ENCODE data around the gene WDR48.

The WDR48 gene

GRCh38 chr3:39080026-39080425 is 28.2 kb downstream of the WDR48 start:
- H3K9me3 ChIP-seq (ENCODE audit: insufficient read depth, low read length, severe bottlenecking): no peaks in the 10 kb centered on the region
- no peak for TF ChIP-seq EZH2 (IDR thresholded peaks at IDR 0.05; ENCODE audit: borderline replicate concordance, low read depth, low read length, severe bottlenecking)
- TF ChIP-seq CTCF (IDR thresholded peaks at IDR 0.05; ENCODE audit: borderline replicate concordance, extremely low read depth, low read length, poor library complexity, severe bottlenecking): no peak
- H3K27ac ChIP-seq (ENCODE audit: low read length): no peak overlapping the region
- ATAC-seq (ENCODE audit: insufficient read depth, low read depth): no peak
- H2AFZ ChIP-seq (ENCODE audit: low read depth, low read length): no peak overlapping the region
- H3K27me3 ChIP-seq (ENCODE audit: insufficient read depth, low read length, poor library complexity): no peaks in the 10 kb centered on the region
- peaks cover 53% of the 10 kb centered on the region for H3K36me3 ChIP-seq (ENCODE audit: insufficient read depth, low read length)
- no peaks in the 10 kb centered on the region for H3K4me1 ChIP-seq (ENCODE audit: insufficient read depth, low read length)
- DNase-seq: no peak
- no peaks in the 10 kb centered on the region for H4K20me1 ChIP-seq (ENCODE audit: insufficient read depth, low read length)
- no peak overlapping the region for H3K4me2 ChIP-seq (ENCODE audit: insufficient read depth, low read length)
- H3K79me2 ChIP-seq (ENCODE audit: insufficient read depth, low read length): no peaks in the 10 kb centered on the region
- H3K4me3 ChIP-seq (ENCODE audit: low read depth in 1 of 2, low read length in 2 of 2): no peak overlapping the region
- H3K9ac ChIP-seq (ENCODE audit: low read depth, low read length): no peak overlapping the region

GRCh38 chr3:39082666-39083313 is 31.0 kb downstream of the WDR48 start:
- Histone ChIP-seq H2AFZ (ENCODE audit: low read depth, low read length) (no peak overlapping the region), H3K79me2 (ENCODE audit: insufficient read depth, low read length) (no peaks in the 10 kb centered on the region), H3K4me1 (ENCODE audit: insufficient read depth, low read length) (no peaks in the 10 kb centered on the region), H3K4me3 (ENCODE audit: low read depth in 1 of 2, low read length in 2 of 2) (no peak overlapping the region), H4K20me1 (ENCODE audit: insufficient read depth, low read length) (no peaks in the 10 kb centered on the region), H3K36me3 (ENCODE audit: insufficient read depth, low read length) (peaks cover 55% of the 10 kb centered on the region), H3K27me3 (ENCODE audit: insufficient read depth, low read length, poor library complexity) (no peaks in the 10 kb centered on the region), H3K4me2 (ENCODE audit: insufficient read depth, low read length) (no peak overlapping the region), H3K27ac (ENCODE audit: low read length) (no peak overlapping the region), H3K9me3 (ENCODE audit: insufficient read depth, low read length, severe bottlenecking) (no peaks in the 10 kb centered on the region), H3K9ac (ENCODE audit: low read depth, low read length) (no peak overlapping the region)
- DNase-seq: no peak
- TF ChIP-seq CTCF (IDR thresholded peaks at IDR 0.05; ENCODE audit: borderline replicate concordance, extremely low read depth, low read length, poor library complexity, severe bottlenecking) (no peak), EZH2 (IDR thresholded peaks at IDR 0.05; ENCODE audit: borderline replicate concordance, low read depth, low read length, severe bottlenecking) (no peak)
- ATAC-seq (ENCODE audit: insufficient read depth, low read depth): no peak

- no peak overlapping the region for H2AFZ ChIP-seq (ENCODE audit: low read depth, low read length)
- H3K36me3 ChIP-seq (ENCODE audit: insufficient read depth, low read length): peaks cover 62% of the 10 kb centered on the region
- no peaks in the 10 kb centered on the region for H3K79me2 ChIP-seq (ENCODE audit: insufficient read depth, low read length)
- no peaks in the 10 kb centered on the region for H4K20me1 ChIP-seq (ENCODE audit: insufficient read depth, low read length)
- DNase-seq: no peak
- H3K4me1 ChIP-seq (ENCODE audit: insufficient read depth, low read length): no peaks in the 10 kb centered on the region
- no peak overlapping the region for H3K27ac ChIP-seq (ENCODE audit: low read length)
- no peak overlapping the region for H3K4me2 ChIP-seq (ENCODE audit: insufficient read depth, low read length)
- TF ChIP-seq EZH2 (IDR thresholded peaks at IDR 0.05; ENCODE audit: borderline replicate concordance, low read depth, low read length, severe bottlenecking) (no peak), CTCF (IDR thresholded peaks at IDR 0.05; ENCODE audit: borderline replicate concordance, extremely low read depth, low read length, poor library complexity, severe bottlenecking) (no peak)
- no peak overlapping the region for H3K4me3 ChIP-seq (ENCODE audit: low read depth in 1 of 2, low read length in 2 of 2)
- no peaks in the 10 kb centered on the region for H3K9me3 ChIP-seq (ENCODE audit: insufficient read depth, low read length, severe bottlenecking)
- ATAC-seq (ENCODE audit: insufficient read depth, low read depth): no peak
- H3K9ac ChIP-seq (ENCODE audit: low read depth, low read length): no peak overlapping the region
- H3K27me3 ChIP-seq (ENCODE audit: insufficient read depth, low read length, poor library complexity): no peaks in the 10 kb centered on the region
These were observed 34.3 kb downstream of the WDR48 start for GRCh38 chr3:39086144-39086543.
